ENCODE results near the gene GRM7.

The GRM7 gene

DNA sequence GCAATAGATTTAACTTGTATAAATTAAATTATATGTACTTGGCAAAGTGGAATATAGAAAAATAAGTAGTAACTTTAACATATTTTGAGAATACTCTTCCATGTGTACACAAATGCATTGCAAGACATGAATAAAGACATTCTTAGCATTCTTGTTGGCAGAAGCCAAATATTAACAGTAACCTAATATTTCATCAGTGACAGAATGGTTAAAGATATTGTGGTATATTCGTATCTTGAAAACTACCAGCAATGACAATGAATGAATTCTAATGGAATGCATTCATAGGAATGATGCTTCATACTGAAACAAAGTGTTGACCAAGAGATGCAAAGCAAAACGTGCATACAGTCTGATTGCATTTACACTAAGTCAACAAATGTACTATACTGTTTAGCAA lies 524.7 kb downstream of the GRM7 start:
- Mint-ChIP-seq H3K27ac (no peak overlapping the region), H3K36me3 (ENCODE audit: low read depth) (no peaks in the 10 kb centered on the region), H3K9me3 (no peaks in the 10 kb centered on the region), H3K4me3 (no peak overlapping the region), H3K27me3 (no peaks in the 10 kb centered on the region), H3K4me1 (ENCODE audit: low read depth) (no peaks in the 10 kb centered on the region)

DNA sequence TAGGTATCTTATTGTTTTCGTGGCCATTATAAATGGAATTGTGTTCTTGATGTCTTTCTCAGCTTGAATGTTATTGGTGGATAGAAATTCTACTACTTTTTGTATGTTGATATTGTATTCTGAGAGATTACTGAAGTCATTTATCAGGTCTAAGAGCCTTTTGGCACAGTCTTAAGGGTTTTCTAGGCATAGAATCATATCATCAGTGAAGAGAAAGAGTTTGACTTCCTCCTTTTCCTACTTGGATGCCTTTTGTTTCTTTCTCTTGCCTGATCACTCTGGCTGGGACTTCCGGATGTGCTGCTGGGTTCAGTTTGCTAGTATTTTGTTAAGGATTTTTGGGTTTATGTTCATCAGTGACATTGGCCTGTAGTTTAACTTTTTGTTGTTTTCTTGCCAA lies 527.1 kb downstream of the GRM7 start:
- no peaks in the 10 kb centered on the region for H3K9me3 Mint-ChIP-seq
- no peaks in the 10 kb centered on the region for H3K36me3 Mint-ChIP-seq (ENCODE audit: low read depth)
- no peak overlapping the region for H3K4me3 Mint-ChIP-seq
- no peak overlapping the region for H3K27ac Mint-ChIP-seq
- H3K27me3 Mint-ChIP-seq, result no peaks in the 10 kb centered on the region
- H3K4me1 Mint-ChIP-seq (ENCODE audit: low read depth), result no peaks in the 10 kb centered on the region

DNA sequence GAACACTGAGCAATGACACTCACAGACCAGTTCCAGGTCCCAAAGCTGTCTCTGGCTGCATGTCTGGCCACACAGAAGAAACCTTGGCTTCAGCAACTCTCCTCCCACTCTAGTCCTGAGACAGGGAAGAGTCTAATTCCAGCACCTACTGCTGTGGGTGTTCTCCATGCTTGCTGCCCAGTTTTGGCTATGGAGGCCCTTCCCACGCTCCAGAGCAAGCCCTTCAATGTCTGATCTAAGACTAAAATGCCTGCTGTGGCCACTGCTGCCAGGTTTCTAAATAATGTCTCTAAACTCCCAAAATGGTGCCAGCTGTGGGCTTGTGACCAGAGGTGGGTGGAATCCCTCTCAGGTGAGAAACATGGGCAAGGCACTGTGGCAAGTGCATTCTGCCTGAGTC lies 531.3 kb downstream of the GRM7 start:
- H3K27me3 Mint-ChIP-seq, result no peaks in the 10 kb centered on the region
- H3K27ac Mint-ChIP-seq, result no peak overlapping the region
- H3K4me3 Mint-ChIP-seq, result no peak overlapping the region
- H3K36me3 Mint-ChIP-seq (ENCODE audit: low read depth), result no peaks in the 10 kb centered on the region
- no peaks in the 10 kb centered on the region for H3K4me1 Mint-ChIP-seq (ENCODE audit: low read depth)
- H3K9me3 Mint-ChIP-seq, result peaks cover 8% of the 10 kb centered on the region

DNA sequence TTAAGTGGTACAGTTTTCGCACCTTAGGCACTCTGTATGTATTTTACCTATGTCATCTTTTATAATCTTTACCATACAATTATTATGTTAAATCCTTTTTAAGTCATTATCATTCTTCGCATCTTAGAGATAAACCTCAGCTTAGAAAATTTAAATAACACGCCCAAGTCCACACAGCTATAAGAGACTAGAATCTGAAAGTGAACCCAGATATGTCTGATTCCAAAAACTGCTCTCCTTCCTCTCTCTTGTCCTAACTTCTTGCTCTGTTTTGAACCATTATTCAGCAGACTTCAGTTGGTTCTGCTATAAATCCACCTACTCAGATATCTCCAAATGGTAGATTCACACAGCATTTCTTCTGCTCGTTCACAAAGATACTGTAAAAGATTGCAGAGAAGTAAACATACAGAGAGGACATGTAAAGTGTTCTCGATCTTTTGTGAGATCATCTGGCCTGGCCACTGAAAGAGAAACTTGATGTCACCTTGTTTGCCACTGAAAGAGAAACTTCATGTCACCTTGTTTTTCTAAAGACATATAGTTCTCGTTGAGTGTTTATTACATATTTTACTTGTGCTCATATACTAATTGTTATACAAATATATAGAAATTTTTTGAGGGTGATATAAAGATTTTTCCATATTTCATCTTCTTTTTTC lies 533.2 kb downstream of the GRM7 start:
- Mint-ChIP-seq H3K36me3 (ENCODE audit: low read depth) (no peaks in the 10 kb centered on the region), H3K4me1 (ENCODE audit: low read depth) (no peaks in the 10 kb centered on the region), H3K4me3 (no peak overlapping the region), H3K27ac (no peak overlapping the region), H3K9me3 (peaks cover 8% of the 10 kb centered on the region), H3K27me3 (no peaks in the 10 kb centered on the region)

DNA sequence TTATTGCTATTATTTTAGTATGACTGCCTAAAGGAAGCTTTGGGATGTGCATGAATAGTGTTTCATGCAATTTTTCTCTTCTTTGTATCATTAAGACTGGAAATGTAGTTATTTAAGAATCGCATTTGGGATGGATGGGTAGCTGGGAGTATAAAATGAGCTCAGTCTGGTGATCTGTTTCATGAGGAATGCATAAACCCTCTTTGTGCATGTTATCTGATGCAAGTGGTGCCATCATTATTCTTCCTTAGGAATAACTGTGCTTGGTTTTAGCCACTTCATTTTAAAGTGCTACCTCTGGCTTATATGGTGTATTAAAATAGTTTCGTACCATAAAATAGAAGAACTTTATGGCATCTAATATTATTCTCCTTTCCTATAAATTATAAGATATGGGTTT lies 535.6 kb downstream of the GRM7 start:
- no peaks in the 10 kb centered on the region for H3K36me3 Mint-ChIP-seq (ENCODE audit: low read depth)
- no peaks in the 10 kb centered on the region for H3K4me1 Mint-ChIP-seq (ENCODE audit: low read depth)
- H3K9me3 Mint-ChIP-seq, result peaks cover 8% of the 10 kb centered on the region
- H3K4me3 Mint-ChIP-seq, result no peak overlapping the region
- H3K27me3 Mint-ChIP-seq, result no peaks in the 10 kb centered on the region
- H3K27ac Mint-ChIP-seq, result no peak overlapping the region

DNA sequence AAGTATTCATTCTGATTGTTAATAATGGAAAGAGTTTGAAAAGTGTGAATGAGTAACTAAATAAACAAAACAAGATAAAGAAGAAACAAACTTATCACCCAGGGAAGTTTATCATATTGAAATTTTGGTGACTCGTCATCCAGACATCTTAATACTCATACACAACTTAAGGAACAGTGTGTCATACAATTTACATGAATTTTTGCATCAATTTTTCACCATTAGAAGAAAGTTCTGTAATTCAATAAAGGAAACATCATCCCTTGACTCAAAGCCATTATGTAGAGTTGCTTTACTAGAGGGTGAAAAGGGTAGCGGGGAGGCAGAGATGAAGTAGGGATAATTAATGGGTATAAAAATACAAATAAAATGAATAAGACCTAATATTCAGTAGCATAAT lies 536.2 kb downstream of the GRM7 start:
- no peak overlapping the region for H3K27ac Mint-ChIP-seq
- no peak overlapping the region for H3K4me3 Mint-ChIP-seq
- peaks cover 8% of the 10 kb centered on the region for H3K9me3 Mint-ChIP-seq
- H3K4me1 Mint-ChIP-seq (ENCODE audit: low read depth), result no peaks in the 10 kb centered on the region
- no peaks in the 10 kb centered on the region for H3K27me3 Mint-ChIP-seq
- no peaks in the 10 kb centered on the region for H3K36me3 Mint-ChIP-seq (ENCODE audit: low read depth)

DNA sequence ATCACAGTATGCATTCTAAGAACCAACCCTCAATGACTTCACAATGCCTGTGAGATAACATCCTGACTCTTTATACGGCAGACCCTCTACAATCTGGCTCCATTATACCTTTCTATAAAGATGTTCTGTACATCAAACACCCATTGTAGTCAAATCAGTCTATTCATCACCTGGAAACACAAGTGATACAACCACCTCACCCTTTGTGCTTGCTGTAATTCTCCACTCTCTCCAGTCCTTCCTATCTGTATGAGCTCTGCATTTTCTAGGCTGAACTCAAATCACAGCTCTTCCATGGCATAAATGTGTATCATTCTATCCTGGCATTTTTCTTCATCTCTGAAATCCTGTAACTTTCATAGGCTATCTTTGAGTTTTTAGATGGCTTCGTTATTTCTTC lies 539.4 kb downstream of the GRM7 start:
- H3K4me1 Mint-ChIP-seq (ENCODE audit: low read depth), result no peaks in the 10 kb centered on the region
- no peak overlapping the region for H3K4me3 Mint-ChIP-seq
- H3K36me3 Mint-ChIP-seq (ENCODE audit: low read depth), result no peaks in the 10 kb centered on the region
- no peak overlapping the region for H3K27ac Mint-ChIP-seq
- no peaks in the 10 kb centered on the region for H3K27me3 Mint-ChIP-seq
- H3K9me3 Mint-ChIP-seq, result no peaks in the 10 kb centered on the region

DNA sequence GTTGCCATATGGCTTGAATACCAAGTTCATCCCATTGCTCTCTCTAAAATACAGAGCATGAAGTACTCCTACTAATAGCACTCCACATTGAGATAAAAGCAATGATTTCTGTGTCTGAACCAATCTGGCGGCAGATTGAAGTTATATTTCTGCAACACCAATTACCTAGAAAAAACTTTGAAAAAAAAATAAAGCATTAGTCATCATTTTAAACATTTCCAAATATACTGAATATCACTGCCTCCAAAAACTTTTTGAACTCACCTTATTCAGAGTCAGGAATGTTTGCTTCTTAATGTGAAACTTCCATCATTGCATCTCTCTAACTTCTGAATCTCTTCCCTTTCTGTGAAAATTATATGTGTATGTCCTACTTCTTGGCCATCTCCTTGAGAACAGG lies 540.5 kb downstream of the GRM7 start:
- no peaks in the 10 kb centered on the region for H3K27me3 Mint-ChIP-seq
- no peak overlapping the region for H3K4me3 Mint-ChIP-seq
- H3K9me3 Mint-ChIP-seq, result no peaks in the 10 kb centered on the region
- H3K4me1 Mint-ChIP-seq (ENCODE audit: low read depth), result no peaks in the 10 kb centered on the region
- no peaks in the 10 kb centered on the region for H3K36me3 Mint-ChIP-seq (ENCODE audit: low read depth)
- H3K27ac Mint-ChIP-seq, result no peak overlapping the region

DNA sequence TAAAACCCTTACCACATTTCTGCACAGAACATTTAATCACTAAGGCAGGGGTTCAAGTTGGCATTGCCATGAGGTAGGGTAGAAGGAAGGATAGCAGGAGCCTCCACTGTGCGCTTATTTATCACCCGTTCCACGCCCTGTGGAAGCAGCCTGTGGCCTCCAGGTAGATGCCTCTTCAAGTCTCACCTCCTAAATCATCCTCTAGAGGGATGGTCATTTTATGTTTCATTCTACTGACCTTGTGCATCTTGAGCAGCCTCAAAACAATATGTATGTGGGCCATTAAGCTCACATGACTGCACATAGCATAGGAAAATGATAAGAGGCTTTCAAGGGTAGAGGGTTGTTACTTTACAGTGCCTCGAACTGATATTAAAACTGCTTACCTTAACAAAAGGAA lies 546.2 kb downstream of the GRM7 start:
- Mint-ChIP-seq H3K4me3 (no peak overlapping the region), H3K27me3 (no peaks in the 10 kb centered on the region), H3K9me3 (no peaks in the 10 kb centered on the region), H3K27ac (no peak overlapping the region), H3K36me3 (ENCODE audit: low read depth) (no peaks in the 10 kb centered on the region), H3K4me1 (ENCODE audit: low read depth) (no peaks in the 10 kb centered on the region)

DNA sequence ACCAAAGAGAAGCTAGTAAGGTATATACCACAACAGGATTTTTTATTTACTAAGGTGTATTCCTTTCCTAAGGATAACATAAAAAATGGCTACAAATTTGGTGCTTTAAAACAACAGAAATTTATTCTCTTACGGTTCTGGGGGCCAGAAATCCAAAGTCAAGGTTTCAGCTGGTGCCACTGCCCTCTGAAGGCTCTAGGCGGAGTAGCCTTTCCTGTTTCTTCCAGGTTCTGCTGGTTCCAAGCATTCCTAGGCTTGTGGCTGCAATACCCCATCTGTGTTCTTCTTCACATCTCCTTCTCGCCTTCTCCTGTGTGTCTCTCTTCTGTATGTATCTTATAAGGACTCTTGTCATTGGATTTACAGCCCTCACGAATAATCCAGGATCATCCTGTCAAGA lies 549.9 kb downstream of the GRM7 start:
- H3K27me3 Mint-ChIP-seq, result no peaks in the 10 kb centered on the region
- no peaks in the 10 kb centered on the region for H3K4me1 Mint-ChIP-seq (ENCODE audit: low read depth)
- H3K4me3 Mint-ChIP-seq, result no peak overlapping the region
- no peak overlapping the region for H3K27ac Mint-ChIP-seq
- H3K36me3 Mint-ChIP-seq (ENCODE audit: low read depth), result no peaks in the 10 kb centered on the region
- peaks cover 3% of the 10 kb centered on the region for H3K9me3 Mint-ChIP-seq

DNA sequence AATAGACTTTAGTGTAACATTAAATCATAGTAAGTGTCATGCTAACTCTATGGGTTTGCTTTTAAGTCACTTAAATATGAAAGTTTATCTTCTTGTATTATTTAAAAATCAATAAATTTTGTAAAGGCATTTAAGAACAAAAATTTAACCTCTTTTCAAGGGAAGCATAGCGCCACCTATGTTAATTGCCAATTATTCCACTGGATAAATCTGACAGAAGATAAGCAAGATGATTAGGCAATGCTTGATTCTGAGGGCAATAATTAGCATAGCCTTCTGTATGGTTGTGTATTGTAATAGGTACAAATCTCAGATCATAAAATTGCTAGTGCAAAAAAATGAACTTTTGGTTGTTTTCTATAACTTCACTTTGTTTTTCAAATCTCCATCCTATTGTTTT lies 560.1 kb downstream of the GRM7 start:
- Mint-ChIP-seq H3K27me3 (no peaks in the 10 kb centered on the region), H3K4me1 (ENCODE audit: low read depth) (no peaks in the 10 kb centered on the region), H3K9me3 (no peaks in the 10 kb centered on the region), H3K27ac (no peak overlapping the region), H3K36me3 (ENCODE audit: low read depth) (no peaks in the 10 kb centered on the region), H3K4me3 (no peak overlapping the region)

DNA sequence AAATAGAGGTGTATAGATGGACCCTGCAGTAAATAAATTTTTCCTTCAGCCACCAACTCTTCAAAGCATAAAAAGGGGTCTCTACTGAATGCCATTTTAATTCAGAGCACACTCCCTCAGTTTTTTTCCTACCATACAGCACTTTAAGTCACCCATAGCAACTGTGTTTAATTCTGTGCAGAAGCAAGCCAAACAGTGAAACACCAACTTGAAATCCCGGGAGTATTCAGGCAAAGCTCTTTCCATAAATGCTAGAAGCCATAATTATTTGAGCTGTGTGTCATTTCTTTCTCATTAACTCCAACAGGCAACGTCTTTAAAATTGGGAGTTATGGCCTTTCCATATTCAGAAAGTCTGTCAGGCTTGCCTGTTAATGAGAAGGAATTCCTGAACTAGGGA lies 562.1 kb downstream of the GRM7 start:
- no peaks in the 10 kb centered on the region for H3K36me3 Mint-ChIP-seq (ENCODE audit: low read depth)
- no peaks in the 10 kb centered on the region for H3K4me1 Mint-ChIP-seq (ENCODE audit: low read depth)
- no peak overlapping the region for H3K4me3 Mint-ChIP-seq
- H3K27me3 Mint-ChIP-seq, result no peaks in the 10 kb centered on the region
- peaks cover 4% of the 10 kb centered on the region for H3K9me3 Mint-ChIP-seq
- H3K27ac Mint-ChIP-seq, result no peak overlapping the region

DNA sequence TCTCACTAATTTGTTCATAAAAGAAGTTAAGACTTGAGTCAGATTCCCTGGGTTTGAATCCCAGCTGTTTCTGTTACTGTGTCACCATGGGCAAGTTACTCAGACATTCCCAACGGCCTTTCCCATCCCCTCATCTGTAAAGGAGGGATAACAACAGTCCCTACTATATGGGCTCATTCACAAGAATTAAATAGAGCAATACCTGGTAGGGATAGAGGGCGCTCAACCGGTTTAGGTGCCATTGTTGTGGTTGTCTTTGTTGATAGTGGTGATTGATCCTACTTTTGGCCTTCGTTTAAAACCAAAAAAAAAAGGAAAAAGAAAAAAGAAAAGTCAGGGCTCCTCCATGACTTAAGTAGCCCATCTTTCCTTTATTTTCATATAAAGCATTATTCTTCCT lies 563.1 kb downstream of the GRM7 start:
- Mint-ChIP-seq H3K9me3 (peaks cover 4% of the 10 kb centered on the region), H3K4me3 (no peak overlapping the region), H3K4me1 (ENCODE audit: low read depth) (no peaks in the 10 kb centered on the region), H3K27ac (no peak overlapping the region), H3K36me3 (ENCODE audit: low read depth) (no peaks in the 10 kb centered on the region), H3K27me3 (no peaks in the 10 kb centered on the region)

DNA sequence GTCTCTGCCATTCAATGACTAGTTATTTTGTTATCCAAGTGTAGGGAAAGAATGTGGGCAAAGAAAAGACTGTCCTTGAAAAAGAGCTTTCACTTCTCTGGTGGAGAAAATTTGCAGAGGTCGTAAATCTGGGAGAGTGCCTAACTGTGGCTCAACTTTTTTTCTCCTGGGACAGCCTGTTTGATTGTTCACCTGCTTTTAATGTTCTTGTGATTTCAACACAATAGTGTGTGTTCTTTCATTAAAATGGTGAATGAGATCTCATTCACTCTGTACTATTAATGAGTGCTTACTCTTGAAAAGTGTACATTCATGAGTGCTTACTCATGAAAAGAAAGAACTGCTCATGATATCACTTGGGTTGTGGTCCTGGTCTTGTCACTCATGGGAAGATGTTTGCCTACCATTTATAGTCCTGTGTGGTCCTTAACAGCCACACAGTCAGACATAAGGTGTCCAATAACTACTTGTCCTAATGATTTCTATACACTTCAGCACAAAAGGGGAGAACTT lies 567.3 kb downstream of the GRM7 start:
- Mint-ChIP-seq H3K9me3 (peaks cover 12% of the 10 kb centered on the region), H3K27me3 (no peaks in the 10 kb centered on the region), H3K36me3 (ENCODE audit: low read depth) (no peaks in the 10 kb centered on the region), H3K4me1 (ENCODE audit: low read depth) (no peaks in the 10 kb centered on the region), H3K27ac (no peak overlapping the region), H3K4me3 (no peak overlapping the region)

DNA sequence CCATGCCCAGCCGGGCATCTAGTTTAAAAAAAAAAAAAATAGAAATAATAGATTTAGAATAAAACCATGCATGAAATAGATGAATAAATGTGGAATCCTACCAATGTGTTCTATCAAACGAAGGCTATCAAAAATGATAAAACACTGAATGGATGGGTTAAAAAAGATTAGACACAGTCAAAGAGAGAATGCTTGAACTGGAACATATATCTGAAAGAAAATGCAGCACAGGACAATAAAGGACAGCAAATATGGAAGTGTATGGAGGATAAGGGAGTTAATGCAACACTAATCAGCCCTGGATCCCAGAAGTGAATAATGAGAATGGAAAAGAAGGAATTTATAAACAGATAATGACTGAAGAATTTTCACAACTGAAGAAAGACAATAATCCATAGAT lies 571.7 kb downstream of the GRM7 start:
- no peak overlapping the region for H3K27ac Mint-ChIP-seq
- no peaks in the 10 kb centered on the region for H3K4me1 Mint-ChIP-seq (ENCODE audit: low read depth)
- H3K4me3 Mint-ChIP-seq, result no peak overlapping the region
- peaks cover 9% of the 10 kb centered on the region for H3K9me3 Mint-ChIP-seq
- no peaks in the 10 kb centered on the region for H3K27me3 Mint-ChIP-seq
- H3K36me3 Mint-ChIP-seq (ENCODE audit: low read depth), result no peaks in the 10 kb centered on the region

DNA sequence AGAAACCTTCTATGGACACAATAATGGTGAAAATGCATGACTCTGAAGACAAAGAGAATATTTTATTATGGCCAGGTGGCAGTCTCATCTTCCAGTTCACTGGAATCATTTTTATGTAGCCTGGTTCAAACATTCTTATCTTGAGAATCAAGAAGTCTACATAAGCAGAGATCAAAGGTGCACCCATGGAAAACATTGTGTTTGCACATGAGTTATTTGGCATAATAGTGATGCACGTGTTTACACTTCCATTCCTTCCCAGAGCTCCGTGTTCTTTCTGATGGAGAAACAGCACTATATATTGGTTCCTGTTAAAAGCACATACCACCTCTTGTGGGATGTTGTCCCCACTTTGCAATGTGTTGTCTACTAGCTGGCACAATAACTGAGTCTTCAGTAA lies 572.2 kb downstream of the GRM7 start:
- Mint-ChIP-seq H3K27ac (no peak overlapping the region), H3K9me3 (peaks cover 9% of the 10 kb centered on the region), H3K4me3 (no peak overlapping the region), H3K27me3 (no peaks in the 10 kb centered on the region), H3K4me1 (ENCODE audit: low read depth) (no peaks in the 10 kb centered on the region), H3K36me3 (ENCODE audit: low read depth) (no peaks in the 10 kb centered on the region)
